NCI-H2171 treated with DMSO at 0.1 percent for 48 hours (cell line): ENCODE results near the gene TRIM72.
"Not testable (repeated sequence)": the region's sequence is repeated elsewhere in the genome, so short reads cannot be mapped to it uniquely, and the experiment has no call there.

Experiments used
- DNase-seq: peaks from one replicate; lab custom pipeline; 2025; lab: John Stamatoyannopoulos, UW

TRIM72 gene

DNA sequence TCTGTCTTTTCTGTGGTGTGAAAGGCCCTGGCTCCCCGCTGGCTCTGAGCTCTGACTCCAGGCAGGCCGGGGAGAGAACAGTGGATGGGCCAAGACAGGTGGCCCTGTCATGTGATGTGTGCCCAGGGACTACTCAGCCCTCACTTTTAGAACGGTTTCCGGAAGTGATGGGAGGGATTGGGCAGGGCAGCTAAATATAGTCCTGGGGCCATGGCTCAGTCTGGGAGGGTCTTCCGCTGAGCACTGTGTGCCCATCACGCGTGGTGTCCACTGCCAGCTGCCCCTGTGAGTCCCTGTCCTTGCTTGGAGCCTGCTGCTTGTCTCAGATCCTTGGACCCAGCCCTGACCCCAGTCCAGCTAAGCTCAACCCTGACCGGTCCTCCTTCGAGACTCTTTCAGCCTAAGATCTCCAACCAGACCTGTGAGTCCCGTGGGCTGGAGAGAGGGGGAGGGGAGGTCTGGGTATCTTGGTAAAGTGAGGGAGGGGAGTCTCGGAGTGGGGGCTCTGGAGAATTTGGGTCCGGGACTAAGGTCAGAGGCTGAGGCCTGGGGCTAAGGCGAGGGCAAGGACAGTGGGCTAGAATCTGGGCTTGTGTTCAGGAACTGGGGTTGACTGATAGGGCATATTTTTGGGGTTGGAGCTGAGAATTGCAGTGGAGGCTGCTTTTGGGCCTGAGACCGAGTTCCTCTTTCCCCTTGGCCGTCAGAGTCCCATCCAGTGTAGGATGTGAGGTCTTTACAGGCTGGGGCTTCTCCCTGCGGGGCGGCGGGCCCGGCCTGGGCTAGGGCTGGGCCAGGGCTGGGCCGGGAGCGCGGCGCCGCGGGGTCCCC is at the start of gene TRIM72:
Gene TRIM72, plus strand, starts transcription at position 243 of the 831 bp plus-strand sequence. CDS start 620 bp downstream, outside the sequence.
- DNase-seq: no peak

- no peak for DNase-seq
Observed at GRCh38 chr16:31167315-31167714, 46.6 kb upstream of the TRIM72 start.

GRCh38 chr16:31168848-31169247 is 45.1 kb upstream of the TRIM72 start:
- DNase-seq: no peak

DNA sequence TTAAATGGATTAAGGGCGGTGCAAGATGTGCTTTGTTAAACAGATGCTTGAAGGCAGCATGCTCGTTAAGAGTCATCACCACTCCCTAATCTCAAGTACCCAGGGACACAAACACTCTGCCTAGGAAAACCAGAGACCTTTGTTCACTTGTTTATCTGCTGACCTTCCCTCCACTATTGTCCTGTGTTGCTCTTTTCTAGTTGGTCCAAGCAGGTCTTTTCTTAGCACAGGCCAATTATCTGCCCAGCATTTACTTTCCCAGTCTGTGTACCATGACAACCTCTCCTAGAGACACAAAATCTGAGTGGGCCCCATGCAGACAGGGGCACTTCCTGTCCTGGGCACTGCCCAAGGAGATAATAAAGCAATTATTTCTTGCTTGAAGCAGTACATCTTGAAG is 43.9 kb upstream of the TRIM72 start:
- not testable (repeated sequence) for DNase-seq

DNA sequence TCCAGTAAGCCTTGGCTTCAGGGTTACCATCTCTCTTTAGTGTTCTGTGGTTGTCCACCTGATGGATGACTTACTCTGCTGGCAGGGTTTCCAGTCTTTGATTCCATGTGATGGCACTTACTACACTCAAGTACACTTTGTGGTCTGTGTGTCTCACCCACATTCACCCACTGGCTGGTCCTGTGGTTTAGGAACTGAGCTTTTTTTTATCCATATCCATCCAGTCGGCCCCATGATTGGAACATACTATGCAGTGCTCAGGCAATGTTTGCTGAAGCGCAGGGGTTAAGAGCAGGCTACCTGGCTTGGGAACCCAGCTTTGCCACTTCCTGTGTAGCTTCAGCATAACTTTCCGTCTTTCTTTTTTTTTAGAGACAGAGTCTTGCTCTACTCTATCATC is 36.8 kb upstream of the TRIM72 start:
- no peak for DNase-seq

DNA sequence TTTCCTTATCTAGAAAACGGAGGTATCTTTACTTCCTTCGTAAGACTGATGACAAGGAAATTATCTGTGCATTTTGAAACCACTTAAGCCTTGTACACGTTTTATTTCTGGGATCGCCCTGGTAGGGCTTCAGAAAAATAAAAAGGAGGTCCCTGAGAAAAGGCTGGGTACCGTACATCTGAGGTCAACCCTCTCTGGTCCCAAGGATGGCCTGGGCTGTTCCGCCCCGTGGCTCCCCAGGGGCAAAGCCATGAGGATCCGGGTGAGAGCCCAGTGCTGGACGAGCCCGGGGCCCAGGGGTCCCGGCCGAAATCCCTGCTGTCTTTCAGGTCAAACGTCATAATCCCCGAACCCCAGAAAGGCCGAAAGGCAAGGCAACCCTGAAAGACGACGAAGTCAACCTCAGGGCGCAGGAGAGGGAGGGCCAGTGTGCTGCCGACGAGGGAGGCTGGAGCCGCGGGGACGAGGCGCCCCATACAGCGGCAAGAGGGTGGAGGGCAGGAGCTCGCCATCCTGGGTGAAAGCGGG is 34.6 kb upstream of the TRIM72 start:
- no peak for DNase-seq

GRCh38 chr16:31179747-31180459 is 34.0 kb upstream of the TRIM72 start, which contains the start of gene FUS:
Gene FUS (plus strand): TSS chr16:31180139. CDS start chr16:31180215, 76 bp downstream.
- peak; percentile 87 for DNase-seq

DNA sequence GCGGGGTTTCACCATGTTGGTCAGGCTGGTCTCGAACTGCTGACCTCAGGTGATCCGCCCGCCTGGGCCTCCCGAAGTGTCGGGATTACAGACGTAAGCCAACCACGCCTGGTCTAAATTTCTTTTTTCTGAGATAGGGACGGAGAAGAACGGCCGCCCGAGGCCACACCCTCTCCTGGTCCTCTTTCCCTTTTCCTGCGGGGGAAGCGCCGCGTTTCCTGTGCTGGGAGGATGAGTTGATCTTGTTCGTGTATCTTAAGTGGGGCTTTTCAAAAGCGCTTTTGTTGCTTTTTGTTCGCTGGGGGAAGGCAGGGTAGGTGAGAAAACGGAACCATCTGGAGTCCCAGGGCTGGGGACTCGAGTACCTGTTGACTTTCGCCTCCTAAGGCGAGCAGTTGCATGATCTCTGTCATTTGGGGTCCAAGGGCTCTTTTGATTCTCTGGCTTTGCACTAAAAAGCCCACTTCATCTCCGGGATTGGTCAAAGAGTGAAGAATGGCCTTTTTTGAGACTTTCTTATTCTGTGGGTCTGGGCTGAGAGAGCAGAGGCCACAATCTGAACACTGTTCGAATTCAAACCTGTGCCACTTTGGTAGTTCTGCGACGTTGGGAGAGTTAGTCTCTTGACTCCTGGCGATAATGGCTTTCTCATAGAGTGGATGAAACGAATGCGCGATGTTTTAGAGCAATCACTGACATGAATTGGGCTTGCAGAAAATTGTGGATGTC is 32.7 kb upstream of the TRIM72 start:
- peak; percentile 13 for DNase-seq

GRCh38 chr16:31182391-31182790 is 31.5 kb upstream of the TRIM72 start:
- DNase-seq: no peak

GRCh38 chr16:31183432-31184428 is 30.2 kb upstream of the TRIM72 start:
- no peak for DNase-seq

DNA sequence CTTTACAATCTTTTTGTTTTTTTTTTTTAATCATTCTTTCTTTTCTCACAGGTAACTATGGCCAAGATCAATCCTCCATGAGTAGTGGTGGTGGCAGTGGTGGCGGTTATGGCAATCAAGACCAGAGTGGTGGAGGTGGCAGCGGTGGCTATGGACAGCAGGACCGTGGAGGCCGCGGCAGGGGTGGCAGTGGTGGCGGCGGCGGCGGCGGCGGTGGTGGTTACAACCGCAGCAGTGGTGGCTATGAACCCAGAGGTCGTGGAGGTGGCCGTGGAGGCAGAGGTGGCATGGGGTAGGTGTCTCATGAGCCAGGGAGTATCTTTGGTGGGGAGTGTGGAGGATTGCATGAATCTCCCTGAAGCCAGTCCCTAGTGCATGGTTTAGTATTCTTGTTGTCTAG is 29.0 kb upstream of the TRIM72 start:
- no peak for DNase-seq

GRCh38 chr16:31185339-31185738 is 28.6 kb upstream of the TRIM72 start:
- no peak for DNase-seq

DNA sequence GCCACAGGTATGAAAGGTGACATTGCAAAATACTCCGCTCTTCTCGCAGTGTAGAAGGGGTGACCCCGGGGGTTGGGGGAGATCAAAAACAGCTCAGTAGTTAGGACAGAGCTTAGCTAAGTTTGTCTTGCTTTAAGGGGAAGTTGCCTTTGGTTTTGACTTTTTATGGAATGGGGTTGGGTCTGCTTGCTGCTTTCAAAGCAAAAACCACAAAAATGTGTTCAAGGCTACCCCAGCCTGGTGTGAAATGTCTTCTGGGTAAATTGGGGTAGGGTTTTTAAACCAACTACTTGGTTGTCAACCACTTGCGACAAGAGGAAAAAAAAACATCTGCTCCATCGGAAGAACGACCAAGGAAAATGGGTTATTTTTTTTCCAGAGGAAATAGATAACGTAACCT is 27.7 kb upstream of the TRIM72 start:
- DNase-seq: no peak

GRCh38 chr16:31186930-31187807 is 26.8 kb upstream of the TRIM72 start:
- DNase-seq: no peak

DNA sequence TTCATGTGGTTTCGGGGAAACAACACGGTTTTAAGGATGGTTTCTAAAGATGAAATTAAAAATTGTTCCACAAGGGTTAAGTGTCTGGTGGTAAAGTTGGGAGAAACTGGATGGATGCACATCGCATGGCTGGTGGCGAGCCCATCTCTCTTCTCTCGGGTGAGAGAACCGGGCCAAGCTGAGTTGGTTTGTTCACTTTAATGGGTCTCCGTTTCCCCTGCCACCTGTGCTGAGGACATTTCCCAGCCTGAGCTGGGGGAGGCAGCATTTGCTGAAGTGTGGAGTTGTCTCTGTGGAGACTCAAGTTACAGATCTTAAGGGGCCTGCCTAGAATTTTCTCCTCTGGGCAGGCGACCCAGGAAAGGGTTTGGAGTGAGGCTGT is 26.1 kb upstream of the TRIM72 start:
- DNase-seq: no peak

DNA sequence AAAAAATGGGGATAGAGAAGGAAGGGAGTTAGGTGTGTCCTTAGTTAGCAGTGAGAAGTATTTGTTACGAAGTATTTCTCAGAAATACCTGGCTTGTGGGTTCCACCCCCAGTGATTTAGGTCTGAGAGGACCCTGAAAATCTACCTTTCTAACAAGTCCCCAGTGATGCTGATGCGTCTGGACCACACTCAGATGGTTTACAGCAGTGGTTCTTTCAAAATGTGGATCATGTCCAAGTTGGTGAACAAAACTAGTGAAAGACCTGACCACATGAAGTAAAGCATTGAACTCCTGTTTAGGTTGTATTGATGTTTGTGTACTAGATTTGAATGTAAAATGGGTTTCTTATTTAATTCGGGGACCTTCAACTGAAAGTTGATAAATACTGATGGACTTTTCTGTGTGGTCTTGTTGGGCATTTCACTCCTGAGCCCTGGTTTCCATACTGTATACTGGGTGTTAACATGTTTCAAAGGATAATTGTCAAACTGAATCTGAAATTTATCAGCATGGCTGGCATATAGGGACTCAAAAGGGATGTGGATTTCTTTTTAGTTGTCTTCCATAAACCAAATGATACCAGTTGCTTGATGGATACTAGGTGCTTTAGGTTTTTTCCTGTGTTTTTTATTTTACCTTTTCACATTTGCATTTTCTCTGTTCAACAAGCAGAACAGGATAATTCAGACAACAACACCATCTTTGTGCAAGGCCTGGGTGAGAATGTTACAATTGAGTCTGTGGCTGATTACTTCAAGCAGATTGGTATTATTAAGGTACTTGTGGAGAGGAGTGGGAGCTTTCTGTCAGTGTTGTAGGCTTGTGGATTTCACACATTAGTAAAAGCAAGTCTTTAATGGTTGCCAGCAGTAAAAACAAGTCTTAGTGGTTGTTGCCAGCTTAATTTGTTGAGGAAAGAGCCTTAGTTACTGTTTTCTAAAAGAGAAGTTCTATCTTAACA is 25.2 kb upstream of the TRIM72 start:
- DNase-seq: no peak

DNA sequence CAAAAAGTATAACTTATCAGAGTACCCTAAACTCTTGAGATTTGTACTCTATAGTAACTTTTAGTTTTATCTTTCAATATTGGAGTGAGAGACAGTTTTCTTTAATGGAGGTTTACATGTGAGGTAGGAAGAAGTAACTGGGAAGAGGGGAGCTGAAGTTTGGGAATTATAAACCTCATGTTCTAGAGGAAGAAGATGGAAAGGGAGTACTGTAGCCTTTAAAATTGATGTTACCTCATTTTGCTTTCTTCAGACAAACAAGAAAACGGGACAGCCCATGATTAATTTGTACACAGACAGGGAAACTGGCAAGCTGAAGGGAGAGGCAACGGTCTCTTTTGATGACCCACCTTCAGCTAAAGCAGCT is 24.5 kb upstream of the TRIM72 start:
- DNase-seq: no peak

DNA sequence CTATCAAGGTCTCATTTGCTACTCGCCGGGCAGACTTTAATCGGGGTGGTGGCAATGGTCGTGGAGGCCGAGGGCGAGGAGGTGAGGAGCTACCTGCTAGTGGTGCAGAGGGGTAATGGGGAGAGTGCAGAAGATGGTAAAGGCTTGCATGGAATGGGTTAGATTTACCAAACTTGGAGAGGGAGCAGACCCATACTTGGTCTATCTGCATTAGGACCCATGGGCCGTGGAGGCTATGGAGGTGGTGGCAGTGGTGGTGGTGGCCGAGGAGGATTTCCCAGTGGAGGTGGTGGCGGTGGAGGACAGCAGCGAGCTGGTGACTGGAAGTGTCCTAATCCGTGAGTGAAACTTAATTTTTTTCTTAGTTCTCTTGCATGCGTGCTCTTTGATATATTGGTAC is 23.9 kb upstream of the TRIM72 start:
- no peak for DNase-seq
